GM23338 (cell line): ENCODE data around the gene PSMD11.

Experiments
- CREB1 ChIP-seq: fragments of 250-450 bp; sonication (Bioruptor Pico); IDR thresholded peaks from 2 replicates; pipeline ENCODE4 v1.5.0; 2020; ENCODE audit warnings: low read depth, mild to moderate bottlenecking, moderate library complexity
- CTCF ChIP-seq, 2 experiments: fragments of 200-600 bp in 1 of 2; sonication (generic) in 1 of 2; conservative IDR thresholded peaks; 2 replicates each; pipeline versions ENCODE4 v1.5.1 to v1.6.1; 2016 to 2017; ENCODE audit warnings: antibody characterized with exemption in 2 of 2, low read depth in 2 of 2, mild to moderate bottlenecking in 2 of 2, moderate library complexity in 1 of 2
- EZH2 ChIP-seq: fragments of 200-600 bp; sonication (generic); IDR thresholded peaks from one replicate; pipeline ENCODE4 v1.8.0; 2017; ENCODE audit warnings: antibody characterized with exemption, mild to moderate bottlenecking, low read depth; ENCODE audit not compliant: unreplicated experiment
- JUNB ChIP-seq: IDR thresholded peaks from one replicate; pipeline ENCODE4 v1.6.1; 2016; ENCODE audit warnings: antibody characterized with exemption; ENCODE audit not compliant: unreplicated experiment

- TF ChIP-seq JUNB (no peak), CTCF (conservative IDR thresholded peaks at IDR 0.05; ENCODE audit: low read depth in 2 of 2) (no peak), EZH2 (no peak), CREB1 (CRISPR knock-in tag) (no peak)
These were observed 44.4 kb downstream of the PSMD11 start for GRCh38 chr17:32488604-32489180.
